SU-DHL-6 (cell line): ENCODE data around the gene WDR33.

Source experiments
- H2AFZ ChIP-seq: fragments of 200-600 bp; sonication (generic); 2 replicates; pipeline ENCODE4 v1.6.1; 2014; ENCODE audit warnings: low read depth, mild to moderate bottlenecking, moderate library complexity, mixed read lengths, antibody characterized with exemption, low read length; ENCODE audit not compliant: severe bottlenecking
- H3F3A ChIP-seq: fragments of 200-600 bp; shearing (Covaris generic); 2 replicates; pipeline ENCODE4 v1.6.0; 2016; ENCODE audit warnings: antibody characterized with exemption, mild to moderate bottlenecking; ENCODE audit not compliant: insufficient read depth
- H3K27ac ChIP-seq: fragments of 200-600 bp; sonication (generic); 2 replicates; pipeline ENCODE4 v1.5.1; 2016; ENCODE audit warnings: low read depth, mild to moderate bottlenecking, low read length, moderate library complexity, mixed read lengths
- H3K27me3 ChIP-seq: fragments of 200-600 bp; sonication (generic), shearing (Covaris generic); 2 replicates; pipeline ENCODE4 v1.6.0; 2014; ENCODE audit warnings: mild to moderate bottlenecking, low read length
- H3K36me3 ChIP-seq: fragments of 200-600 bp; sonication (generic); 2 replicates; pipeline ENCODE4 v1.6.1; 2014; ENCODE audit warnings: mild to moderate bottlenecking, low read length, mixed read lengths
- H3K4me2 ChIP-seq: fragments of 300-600, 200-600 bp; shearing (Covaris generic), sonication (generic); 2 replicates; pipeline ENCODE4 v1.6.0; 2014; ENCODE audit warnings: low read length, low read depth, mild to moderate bottlenecking; ENCODE audit not compliant: poor library complexity, severe bottlenecking
- H3K4me3 ChIP-seq: fragments of 200-600 bp; sonication (generic); 2 replicates; pipeline ENCODE4 v1.5.1; 2014; ENCODE audit warnings: antibody characterized with exemption, low read length, mild to moderate bottlenecking, mixed read lengths; ENCODE audit not compliant: insufficient read depth, poor library complexity, severe bottlenecking
- H3K79me2 ChIP-seq: fragments of 200-600 bp; sonication (generic); 2 replicates; pipeline ENCODE4 v1.6.1; 2014; ENCODE audit warnings: mild to moderate bottlenecking, low read length, moderate library complexity; ENCODE audit not compliant: insufficient read depth
- H3K9ac ChIP-seq: fragments of 200-600 bp; sonication (generic); 2 replicates; pipeline ENCODE4 v1.7.0; 2014; ENCODE audit warnings: mild to moderate bottlenecking, low read length
- H3K9me2 ChIP-seq: fragments of 200-600 bp; sonication (generic); replicated peaks from 2 replicates; pipeline ENCODE4 v1.6.1; 2014; ENCODE audit warnings: low read length; ENCODE audit not compliant: insufficient read depth
- H3K9me3 ChIP-seq: fragments of 200-600 bp; sonication (generic); 2 replicates; pipeline ENCODE4 v1.6.1; 2014; ENCODE audit warnings: low read length, mixed read lengths; ENCODE audit not compliant: insufficient read depth
- H4K20me1 ChIP-seq: fragments of 200-600 bp; sonication (generic); 2 replicates; pipeline ENCODE4 v1.6.1; 2014; ENCODE audit warnings: low read depth, mild to moderate bottlenecking, antibody characterized with exemption, low read length, moderate library complexity, mixed read lengths
- CTCF ChIP-seq: fragments of 200-600 bp; sonication (generic); IDR thresholded peaks from one replicate; pipeline ENCODE4 v1.5.1; 2017; ENCODE audit warnings: antibody characterized with exemption, mild to moderate bottlenecking, low read length, moderate library complexity; ENCODE audit not compliant: insufficient read depth, poor library complexity, severe bottlenecking
- EZH2phosphoT487 ChIP-seq: fragments of 200-600 bp; sonication (generic), shearing (Covaris generic); conservative IDR thresholded peaks from 2 replicates; pipeline ENCODE4 v1.6.1; 2018; ENCODE audit warnings: mild to moderate bottlenecking, antibody characterized with exemption, low read length, moderate library complexity, mixed read lengths

Gene WDR33

GRCh38 chr2:127654838-127655175 lies 156.2 kb downstream of the WDR33 start:
- H3K36me3 ChIP-seq, result no peaks in the 10 kb centered on the region
- no peak overlapping the region for H2AFZ ChIP-seq
- no peaks in the 10 kb centered on the region for H4K20me1 ChIP-seq
- H3F3A ChIP-seq, result no peaks in the 10 kb centered on the region
- no peak overlapping the region for H3K27ac ChIP-seq
- H3K4me3 ChIP-seq, result no peak overlapping the region
- no peak overlapping the region for H3K4me2 ChIP-seq
- no peak for TF ChIP-seq EZH2phosphoT487
- no peak for TF ChIP-seq CTCF
- no peaks in the 10 kb centered on the region for H3K27me3 ChIP-seq
- no peaks in the 10 kb centered on the region for H3K9me3 ChIP-seq
- no peak overlapping the region for H3K9ac ChIP-seq
- H3K79me2 ChIP-seq, result no peaks in the 10 kb centered on the region
- no peaks in the 10 kb centered on the region for H3K9me2 ChIP-seq

- Histone ChIP-seq H3K4me3 (no peak overlapping the region), H3F3A (no peaks in the 10 kb centered on the region), H3K79me2 (no peaks in the 10 kb centered on the region), H3K9ac (no peak overlapping the region), H3K36me3 (no peaks in the 10 kb centered on the region), H2AFZ (no peak overlapping the region), H4K20me1 (no peaks in the 10 kb centered on the region), H3K27me3 (no peaks in the 10 kb centered on the region), H3K9me2 (no peaks in the 10 kb centered on the region), H3K27ac (no peak overlapping the region), H3K9me3 (no peaks in the 10 kb centered on the region), H3K4me2 (no peak overlapping the region)
- no peak for TF ChIP-seq EZH2phosphoT487
- TF ChIP-seq CTCF, result no peak
These were observed 156.7 kb downstream of the WDR33 start for GRCh38 chr2:127654084-127654837.

GRCh38 chr2:127653421-127654083 lies 157.4 kb downstream of the WDR33 start:
- no peak for TF ChIP-seq CTCF
- TF ChIP-seq EZH2phosphoT487, result no peak
- H3K4me3 ChIP-seq, result no peak overlapping the region
- H3K27ac ChIP-seq, result no peak overlapping the region
- no peaks in the 10 kb centered on the region for H3K27me3 ChIP-seq
- no peak overlapping the region for H3K4me2 ChIP-seq
- no peaks in the 10 kb centered on the region for H3K79me2 ChIP-seq
- no peaks in the 10 kb centered on the region for H3K9me2 ChIP-seq
- no peaks in the 10 kb centered on the region for H3K9me3 ChIP-seq
- no peaks in the 10 kb centered on the region for H3K36me3 ChIP-seq
- H3K9ac ChIP-seq, result no peak overlapping the region
- no peaks in the 10 kb centered on the region for H3F3A ChIP-seq
- no peaks in the 10 kb centered on the region for H4K20me1 ChIP-seq
- no peak overlapping the region for H2AFZ ChIP-seq
